ENCODE results near the gene FBXO40. TPM values are rescaled to one million over a fixed set of nuclear protein-coding genes. Genes with fewer than 3 reads are reported as not detected.

The FBXO40 gene
- total and polyA plus RNA-seq, 2 donors (not counting 1 experiment from before 2014, with no cell fraction given): not detected

- H3K4me3 Mint-ChIP-seq: no peak overlapping the region
- no peaks in the 10 kb centered on the region for H3K36me3 ChIP-seq (replicated peaks in 1 of 2; ENCODE audit: control extremely low read depth in 1 of 2, control insufficient read depth in 1 of 2, extremely low read depth in 1 of 2, insufficient read depth in 2 of 2, low read length in 1 of 2)
- no peak overlapping the region for H3K4me2 ChIP-seq (replicated peaks; ENCODE audit: low read depth, low read length, poor library complexity, severe bottlenecking)
- H3K9me3 ChIP-seq (ENCODE audit: control extremely low read depth in 1 of 3, control insufficient read depth in 2 of 3, insufficient read depth in 1 of 3, low read length in 2 of 3): no peaks in the 10 kb centered on the region
- H3K79me2 ChIP-seq (ENCODE audit: control insufficient read depth, insufficient read depth, low read length): no peaks in the 10 kb centered on the region
- H3K27me3 Mint-ChIP-seq: peaks cover 14% of the 10 kb centered on the region
- H3K4me3 ChIP-seq (ENCODE audit: control extremely low read depth in 1 of 5, extremely low read depth in 1 of 5, insufficient read depth in 1 of 5, low read depth in 2 of 5, low read length in 4 of 5): no peak overlapping the region
- H3K4me1 ChIP-seq (ENCODE audit: control insufficient read depth in 2 of 2, insufficient read depth in 2 of 2, low read length in 2 of 2): no peaks in the 10 kb centered on the region
- no peaks in the 10 kb centered on the region for H3K9me3 Mint-ChIP-seq (ENCODE audit: insufficient read depth)
- H3K27ac Mint-ChIP-seq: no peak overlapping the region
- H3K27ac ChIP-seq (ENCODE audit: low read length in 2 of 2): no peak overlapping the region
- H3K27me3 ChIP-seq (replicated peaks in 1 of 4; ENCODE audit: control extremely low read depth in 1 of 4, control insufficient read depth in 3 of 4, insufficient read depth in 4 of 4, low read length in 3 of 4): no peaks in the 10 kb centered on the region
- no peaks in the 10 kb centered on the region for H3K4me1 Mint-ChIP-seq
- ChIA-PET POLR2A (no interaction called here), CTCF (no interaction called here)
- DNase-seq: no peak
- no peak overlapping the region for H2AFZ ChIP-seq (ENCODE audit: insufficient read depth, low read depth, low read length, poor library complexity, severe bottlenecking)
- TF ChIP-seq EZH2 (IDR thresholded peaks at IDR 0.05; ENCODE audit: borderline replicate concordance, insufficient read depth, low read depth, low read length, poor library complexity, severe bottlenecking) (no peak), CTCF (IDR thresholded peaks at IDR 0.05) (no peak)
- no peaks in the 10 kb centered on the region for H4K20me1 ChIP-seq (ENCODE audit: control insufficient read depth, insufficient read depth, low read length, poor library complexity, severe bottlenecking)
- ATAC-seq (ENCODE audit: low read depth): no peak
- no peak overlapping the region for H3K9ac ChIP-seq (ENCODE audit: low read length)
- intact Hi-C loops (cut with micrococcal nuclease): no loop called here
Measured at GRCh38 chr3:121562148-121562547, 31.0 kb upstream of the FBXO40 start.

GRCh38 chr3:121566773-121567172 is 26.4 kb upstream of the FBXO40 start:
- H3K4me1 ChIP-seq (ENCODE audit: control insufficient read depth in 2 of 2, insufficient read depth in 2 of 2, low read length in 2 of 2): no peaks in the 10 kb centered on the region
- Mint-ChIP-seq H3K27ac (no peak overlapping the region), H3K9me3 (ENCODE audit: insufficient read depth) (no peaks in the 10 kb centered on the region), H3K4me1 (no peaks in the 10 kb centered on the region), H3K4me3 (no peak overlapping the region), H3K27me3 (peaks cover 4% of the 10 kb centered on the region)
- H3K4me2 ChIP-seq (replicated peaks; ENCODE audit: low read depth, low read length, poor library complexity, severe bottlenecking): no peak overlapping the region
- 99% methylated on average over 8 of the region's 9 CpGs for WGBS (ENCODE audit: insufficient coverage)
- ChIA-PET POLR2A (interaction anchor here (0.6 kb wide), 1 partner anchor 941 kb away, joined by 3 read pairs; no protein-coding TSS in a partner anchor), CTCF (no interaction called here)
- no peak overlapping the region for H3K9ac ChIP-seq (ENCODE audit: low read length)
- no peaks in the 10 kb centered on the region for H3K79me2 ChIP-seq (ENCODE audit: control insufficient read depth, insufficient read depth, low read length)
- no peak for DNase-seq
- H3K36me3 ChIP-seq (replicated peaks in 1 of 2; ENCODE audit: control extremely low read depth in 1 of 2, control insufficient read depth in 1 of 2, extremely low read depth in 1 of 2, insufficient read depth in 2 of 2, low read length in 1 of 2): no peaks in the 10 kb centered on the region
- intact Hi-C loops (cut with micrococcal nuclease): no loop called here
- no peaks in the 10 kb centered on the region for H4K20me1 ChIP-seq (ENCODE audit: control insufficient read depth, insufficient read depth, low read length, poor library complexity, severe bottlenecking)
- ATAC-seq (ENCODE audit: low read depth): no peak
- H3K9me3 ChIP-seq (ENCODE audit: control extremely low read depth in 1 of 3, control insufficient read depth in 2 of 3, insufficient read depth in 1 of 3, low read length in 2 of 3): no peaks in the 10 kb centered on the region
- no peaks in the 10 kb centered on the region for H3K27me3 ChIP-seq (replicated peaks in 1 of 4; ENCODE audit: control extremely low read depth in 1 of 4, control insufficient read depth in 3 of 4, insufficient read depth in 4 of 4, low read length in 3 of 4)
- H3K27ac ChIP-seq (ENCODE audit: low read length in 2 of 2): no peak overlapping the region
- H3K4me3 ChIP-seq (ENCODE audit: control extremely low read depth in 1 of 5, extremely low read depth in 1 of 5, insufficient read depth in 1 of 5, low read depth in 2 of 5, low read length in 4 of 5): no peak overlapping the region
- H2AFZ ChIP-seq (ENCODE audit: insufficient read depth, low read depth, low read length, poor library complexity, severe bottlenecking): no peak overlapping the region
- TF ChIP-seq EZH2 (IDR thresholded peaks at IDR 0.05; ENCODE audit: borderline replicate concordance, insufficient read depth, low read depth, low read length, poor library complexity, severe bottlenecking) (no peak), CTCF (IDR thresholded peaks at IDR 0.05) (no peak)
